Testis (tissue), 3 donors: ENCODE data around the gene TWNK. TPM values are rescaled to one million over a fixed set of nuclear protein-coding genes. Genes with fewer than 3 reads are reported as not detected.
A peak's percentile ranks its signal among the peaks of the same experiment; 100 is the strongest.

Experiments used
- DNase-seq: peaks from one replicate; pipeline ENCODE4 v3.0.0-alpha.2; 2019
- H3K27ac ChIP-seq, 2 donors: fragments of 200-600 bp; sonication (generic); one replicate each; pipeline ENCODE4 v1.5.1; 2019
- H3K27me3 ChIP-seq: fragments of 200-600 bp; sonication (generic); one replicate; pipeline ENCODE4 v1.5.1; 2019
- H3K36me3 ChIP-seq: fragments of 200-600 bp; sonication (generic); one replicate; pipeline ENCODE4 v1.5.1; 2017; ENCODE audit warnings: low read depth; ENCODE audit errors: missing control alignments
- H3K4me1 ChIP-seq: fragments of 200-600 bp; sonication (generic); one replicate; pipeline ENCODE4 v1.5.1; 2019
- H3K4me3 ChIP-seq, 2 donors: fragments of 200-600 bp; sonication (generic); one replicate each; pipeline ENCODE4 v1.5.1; 2017 to 2019
- H3K9me3 ChIP-seq: fragments of 200-600 bp; sonication (generic); one replicate; pipeline ENCODE4 v1.5.1; 2017
- POLR2A ChIP-seq: fragments of 450-650 bp; IDR thresholded peaks from one replicate; pipeline ENCODE4 v1.6.1; 2017; ENCODE audit warnings: antibody characterized with exemption, mild to moderate bottlenecking, moderate library complexity
- WGBS, 2 donors: methylation state at CpG; one replicate each; pipeline ENCODE4 v1.1.5; 2018; 5-methylcytosine and 5-hydroxymethylcytosine counted together
- intact Hi-C: fragments of 100-400 bp; cut with DNase I; formaldehyde crosslinking; loops from one replicate; pipeline ENCODE4 v1.15.1; 2023; ENCODE audit warnings: low total_unique reads
- polyA plus RNA-seq: library from polyadenylated mRNA; stranded (reverse); fragments of 350-450 nt; fragmentation: Illumina TruSeq; extraction: RNeasy Lipid Tissue Mini Kit (QIAGEN cat#74804); gene quantifications from one replicate; pipeline ENCODE4 v1.2.3, GENCODE V29; 2014; ENCODE audit warnings: low read depth, low replicate concordance; ENCODE audit not compliant: insufficient read depth
- total RNA-seq, 2 donors: library from RNA; depleted of rRNA; stranded (reverse); fragments of >200 nt; gene quantifications; one replicate each; pipeline ENCODE4 v1.2.3, GENCODE V29; 2016
- TF ChIP-seq, protein P1 (sequence below), 3 experiments: fragments of 450-650 bp in 2 of 3; fragments of 200-600 bp in 1 of 3; sonication (generic) in 1 of 3; IDR thresholded peaks; one replicate each; pipeline ENCODE4 v1.5.1; 2016 to 2019; ENCODE audit warnings: antibody characterized with exemption in 3 of 3, mild to moderate bottlenecking in 2 of 3, moderate library complexity in 1 of 3

The TWNK gene
- total and polyA plus RNA-seq, 3 donors from 2014 or later = 24.4 to 31.1 (median 26.4) TPM

GRCh38 chr10:101010329-101010728, 23.0 kb downstream of the TWNK start:
- Histone ChIP-seq H3K27ac (no peak overlapping the region), H3K9me3 (no peaks in the 10 kb centered on the region), H3K36me3 (no peaks in the 10 kb centered on the region), H3K4me3 (peak overlapping the region in 1 of 2 donors; percentile 10), H3K4me1 (peaks cover 26% of the 10 kb centered on the region), H3K27me3 (no peaks in the 10 kb centered on the region)
- intact Hi-C loops = no loop called here
- TF ChIP-seq, protein P1, sequence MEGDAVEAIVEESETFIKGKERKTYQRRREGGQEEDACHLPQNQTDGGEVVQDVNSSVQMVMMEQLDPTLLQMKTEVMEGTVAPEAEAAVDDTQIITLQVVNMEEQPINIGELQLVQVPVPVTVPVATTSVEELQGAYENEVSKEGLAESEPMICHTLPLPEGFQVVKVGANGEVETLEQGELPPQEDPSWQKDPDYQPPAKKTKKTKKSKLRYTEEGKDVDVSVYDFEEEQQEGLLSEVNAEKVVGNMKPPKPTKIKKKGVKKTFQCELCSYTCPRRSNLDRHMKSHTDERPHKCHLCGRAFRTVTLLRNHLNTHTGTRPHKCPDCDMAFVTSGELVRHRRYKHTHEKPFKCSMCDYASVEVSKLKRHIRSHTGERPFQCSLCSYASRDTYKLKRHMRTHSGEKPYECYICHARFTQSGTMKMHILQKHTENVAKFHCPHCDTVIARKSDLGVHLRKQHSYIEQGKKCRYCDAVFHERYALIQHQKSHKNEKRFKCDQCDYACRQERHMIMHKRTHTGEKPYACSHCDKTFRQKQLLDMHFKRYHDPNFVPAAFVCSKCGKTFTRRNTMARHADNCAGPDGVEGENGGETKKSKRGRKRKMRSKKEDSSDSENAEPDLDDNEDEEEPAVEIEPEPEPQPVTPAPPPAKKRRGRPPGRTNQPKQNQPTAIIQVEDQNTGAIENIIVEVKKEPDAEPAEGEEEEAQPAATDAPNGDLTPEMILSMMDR (IDR thresholded peaks at IDR 0.05) = no peak
- TF ChIP-seq POLR2A = no peak
- no peak for DNase-seq
- 81 to 83% methylated on average over 6 to 22 of the region's 22 CpGs for WGBS, 2 donors

DNA sequence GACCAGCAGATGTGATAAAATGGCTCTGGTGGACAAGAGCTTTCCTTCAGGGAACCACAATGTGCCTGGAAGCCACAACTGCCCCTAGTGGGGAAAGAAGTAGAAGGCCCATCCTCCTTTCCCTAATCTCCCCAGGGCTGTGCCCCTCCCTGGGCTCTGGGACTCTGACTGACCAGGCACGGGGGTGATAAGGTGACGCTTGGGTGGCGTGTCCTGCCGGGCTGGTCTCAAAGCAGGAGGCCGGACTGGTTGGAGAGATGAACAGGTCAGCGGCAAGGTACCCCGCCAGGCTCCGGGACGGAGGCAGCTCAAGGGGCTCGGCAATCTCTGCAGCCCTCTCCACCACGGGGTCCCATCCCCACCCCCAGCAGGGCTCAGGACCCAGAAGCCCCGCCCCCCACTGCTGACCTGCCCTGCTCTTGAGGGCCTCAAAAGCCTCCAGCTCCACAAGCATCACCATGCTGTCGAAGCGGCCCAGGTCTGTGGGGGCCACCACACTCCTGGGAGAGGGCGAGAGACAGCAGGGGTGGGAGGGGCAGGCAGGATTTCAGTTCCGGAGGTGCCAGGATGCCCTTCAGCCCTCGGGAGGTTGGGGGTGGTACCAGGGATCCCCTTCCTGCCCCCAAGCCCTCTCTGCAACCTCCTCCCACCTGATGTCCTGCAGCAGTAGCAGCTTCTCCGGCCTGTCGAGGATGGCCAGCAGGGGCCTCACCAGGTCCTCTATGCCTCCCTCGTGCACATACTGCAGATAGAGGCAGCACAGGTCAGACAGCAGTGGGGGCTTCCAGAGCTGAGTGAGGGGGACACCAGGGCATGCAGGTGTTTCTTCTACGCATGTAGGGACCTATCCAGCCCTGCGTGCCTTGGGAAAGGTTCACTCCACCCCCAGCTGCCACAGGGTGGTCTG, 24.4 kb downstream of the TWNK start:
- Histone ChIP-seq H3K27ac (no peak overlapping the region), H3K27me3 (no peaks in the 10 kb centered on the region), H3K4me1 (peaks cover 21% of the 10 kb centered on the region), H3K9me3 (no peaks in the 10 kb centered on the region), H3K4me3 (peak overlapping the region in 1 of 2 donors; percentile 10), H3K36me3 (no peaks in the 10 kb centered on the region)
- 47 to 49% methylated on average over 19 to 21 of the region's 22 CpGs for WGBS, 2 donors
- no peak for DNase-seq
- intact Hi-C loops = no loop called here
- TF ChIP-seq, protein P1 (IDR thresholded peaks at IDR 0.05) = peak in 2 of 3 experiments; percentile 5 to 11
- TF ChIP-seq POLR2A = no peak

DNA sequence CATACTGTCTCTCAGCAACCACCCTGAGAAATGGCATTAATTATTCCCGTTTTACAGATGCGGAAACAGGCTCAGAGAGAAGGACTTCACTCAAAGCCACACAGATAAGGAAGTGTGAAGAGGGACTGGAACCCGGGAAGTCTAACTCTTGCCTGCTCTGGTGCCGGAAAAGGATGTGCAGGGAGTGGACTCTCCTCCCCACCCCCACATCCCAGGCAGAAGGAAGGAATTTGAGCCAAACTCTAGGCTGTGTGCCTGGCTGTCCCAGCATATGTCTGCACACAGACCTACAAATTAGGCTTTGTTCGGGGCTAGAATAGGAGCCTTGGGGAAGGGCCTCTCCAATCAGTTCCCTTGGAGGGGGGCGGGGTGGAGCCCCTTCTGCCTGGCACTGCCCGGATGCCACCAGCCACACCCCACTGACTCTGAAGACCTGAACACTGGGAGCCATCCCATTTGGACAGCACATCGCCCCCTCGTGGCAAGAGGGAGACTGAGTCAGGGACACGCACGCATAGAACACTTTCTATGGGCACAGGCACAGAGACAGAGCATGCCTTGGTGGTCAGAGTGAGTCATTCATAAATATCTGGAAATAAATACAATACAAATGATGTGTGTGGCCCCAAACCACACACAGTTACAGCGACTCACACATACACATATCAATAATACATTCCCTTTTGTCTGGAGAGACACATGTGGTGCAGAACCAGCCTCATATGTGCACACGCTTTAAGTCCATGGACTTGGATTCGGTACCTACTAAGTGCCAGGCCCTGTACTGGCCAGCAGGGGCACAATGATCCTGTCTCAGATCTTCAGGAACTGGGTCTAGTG, 25.4 kb downstream of the TWNK start:
- Histone ChIP-seq H3K27me3 (no peaks in the 10 kb centered on the region), H3K36me3 (no peaks in the 10 kb centered on the region), H3K4me3 (no peak overlapping the region), H3K9me3 (no peaks in the 10 kb centered on the region), H3K27ac (no peak overlapping the region), H3K4me1 (peaks cover 15% of the 10 kb centered on the region)
- WGBS, 2 donors = 30 to 34% methylated on average over 12 to 13 of the region's 14 CpGs
- intact Hi-C loops = no loop called here
- DNase-seq = peak; percentile 93
- no peak for TF ChIP-seq POLR2A
- TF ChIP-seq, protein P1 (IDR thresholded peaks at IDR 0.05) = peak; percentile 72 to 95 (median 92)

GRCh38 chr10:101013365-101013825, 26.1 kb downstream of the TWNK start:
- no peak for DNase-seq
- intact Hi-C loops = no loop called here
- Histone ChIP-seq H3K36me3 (no peaks in the 10 kb centered on the region), H3K4me3 (no peak overlapping the region), H3K4me1 (peaks cover 11% of the 10 kb centered on the region), H3K27me3 (no peaks in the 10 kb centered on the region), H3K27ac (no peak overlapping the region), H3K9me3 (no peaks in the 10 kb centered on the region)
- TF ChIP-seq POLR2A = no peak
- TF ChIP-seq, protein P1 (IDR thresholded peaks at IDR 0.05) = no peak
- WGBS, 2 donors = 64 to 75% methylated on average over 9 of the region's 9 CpGs
